IMR-90 (cell line): ENCODE data around the gene TOP2B. TPM values are rescaled to one million over a fixed set of nuclear protein-coding genes. Genes with fewer than 3 reads are reported as not detected.
A peak's percentile ranks its signal among the peaks of the same experiment; 100 is the strongest.

ENCODE experiments used
- ATAC-seq: fragments of 200-7000 bp; cut with Tn5 transposase; 2 replicates; pipeline ENCODE4 v1.9.1; 2020; ENCODE audit warnings: low read depth, mild to moderate bottlenecking, moderate library complexity
- BruUV-seq: library from RNA; stranded (reverse); fragments of 400-500 nt; replicated peaks from 2 replicates; lab custom pipeline; 2021; lab: Mats Ljungman, UMichigan
- CTCF ChIA-PET: fragments of 300-600 bp; formaldehyde crosslinking; extraction: SDS; loops from one replicate; lab custom pipeline; 2021; ENCODE audit warnings: antibody characterized with exemption; lab: Yijun Ruan, JAX
- POLR2A ChIA-PET: fragments of 300-600 bp; sonication (Branson Sonifier 250); formaldehyde crosslinking; loops from one replicate; lab custom pipeline; 2022; ENCODE audit warnings: antibody characterized with exemption; ENCODE audit not compliant: unreplicated experiment; lab: Charles Lee
- DNase-seq: peaks from one replicate; pipeline ENCODE4 v3.0.0; 2013
- H2AFZ ChIP-seq: replicated peaks from 2 replicates; pipeline ENCODE3; 2013; ENCODE audit warnings: low read length, mild to moderate bottlenecking; ENCODE audit not compliant: poor library complexity
- H2AK5ac ChIP-seq: 2 replicates; pipeline ENCODE4 v1.6.1; 2013; ENCODE audit warnings: low read depth, low read length, inconsistent platforms
- H2AK9ac ChIP-seq: replicated peaks from 2 replicates; pipeline ENCODE3; 2013; ENCODE audit warnings: mild to moderate bottlenecking, low read depth, low read length, moderate library complexity; ENCODE audit not compliant: poor library complexity
- H2BK120ac ChIP-seq: 2 replicates; pipeline ENCODE4 v1.6.1; 2013; ENCODE audit warnings: low read depth, low read length, inconsistent platforms
- H2BK15ac ChIP-seq: 3 replicates; pipeline ENCODE4 v1.6.1; 2013; ENCODE audit warnings: low read depth, low read length, inconsistent platforms
- H2BK20ac ChIP-seq: 2 replicates; pipeline ENCODE4 v1.6.1; 2013; ENCODE audit warnings: low read depth, mild to moderate bottlenecking, inconsistent platforms, low read length, moderate library complexity
- H2BK5ac ChIP-seq: 2 replicates; pipeline ENCODE4 v1.6.1; 2013; ENCODE audit warnings: mild to moderate bottlenecking, low read depth, low read length, inconsistent platforms; ENCODE audit not compliant: poor library complexity, severe bottlenecking
- H3K14ac ChIP-seq: replicated peaks from 2 replicates; pipeline ENCODE4 v1.6.1; 2013; ENCODE audit warnings: low read depth, low read length, inconsistent platforms
- H3K18ac ChIP-seq: 2 replicates; pipeline ENCODE4 v1.6.1; 2013; ENCODE audit warnings: low read depth, low read length, control low read depth
- H3K23ac ChIP-seq: 2 replicates; pipeline ENCODE4 v1.6.1; 2013; ENCODE audit warnings: low read depth, low read length, inconsistent platforms
- H3K27ac ChIP-seq: 2 replicates; pipeline ENCODE4 v1.5.1; 2013; ENCODE audit warnings: mild to moderate bottlenecking, control low read depth, low read length; ENCODE audit not compliant: insufficient read depth
- H3K27me3 ChIP-seq: 2 replicates; pipeline ENCODE4 v1.6.1; 2013; ENCODE audit warnings: low read length; ENCODE audit not compliant: control insufficient read depth, insufficient read depth
- H3K36me3 ChIP-seq: 2 replicates; pipeline ENCODE4 v1.6.1; 2013; ENCODE audit warnings: low read length, mixed read lengths; ENCODE audit not compliant: control insufficient read depth, insufficient read depth
- H3K4ac ChIP-seq: 2 replicates; pipeline ENCODE4 v1.6.1; 2013; ENCODE audit warnings: low read depth, low read length, inconsistent platforms
- H3K4me1 ChIP-seq: 2 replicates; pipeline ENCODE4 v1.6.1; 2013; ENCODE audit warnings: low read length, mixed read lengths; ENCODE audit not compliant: control insufficient read depth, insufficient read depth
- H3K4me2 ChIP-seq: 2 replicates; pipeline ENCODE4 v1.6.1; 2013; ENCODE audit warnings: low read depth, mild to moderate bottlenecking, control low read depth, low read length, moderate library complexity
- H3K4me3 ChIP-seq: 2 replicates; pipeline ENCODE4 v1.5.1; 2013; ENCODE audit warnings: low read depth, mild to moderate bottlenecking, control low read depth, low read length, moderate library complexity; ENCODE audit not compliant: insufficient read depth
- H3K56ac ChIP-seq: 2 replicates; pipeline ENCODE4 v1.6.1; 2013; ENCODE audit warnings: low read length, inconsistent platforms; ENCODE audit not compliant: insufficient read depth; ENCODE audit errors: extremely low read depth
- H3K79me1 ChIP-seq, 2 experiments: 2 replicates each; pipeline ENCODE4 v1.6.1; 2013; ENCODE audit warnings: low read length in 2 of 2, inconsistent platforms in 1 of 2, low read depth in 1 of 2
- H3K9ac ChIP-seq: 2 replicates; pipeline ENCODE4 v1.6.1; 2013; ENCODE audit warnings: low read depth, low read length, control low read depth
- H3K9me1 ChIP-seq: 2 replicates; pipeline ENCODE4 v1.6.1; 2013; ENCODE audit warnings: low read length, inconsistent platforms; ENCODE audit not compliant: insufficient read depth
- H3K9me3 ChIP-seq: 2 replicates; pipeline ENCODE4 v1.6.1; 2013; ENCODE audit warnings: low read length; ENCODE audit not compliant: control insufficient read depth, insufficient read depth
- H4K20me1 ChIP-seq: 2 replicates; pipeline ENCODE4 v1.6.1; 2013; ENCODE audit warnings: low read length, inconsistent platforms; ENCODE audit not compliant: insufficient read depth
- H4K5ac ChIP-seq: 2 replicates; pipeline ENCODE4 v1.6.1; 2013; ENCODE audit warnings: mild to moderate bottlenecking, low read depth, low read length, control low read depth
- H4K8ac ChIP-seq, 2 experiments: 2 replicates each; pipeline ENCODE4 v1.6.1; 2013; ENCODE audit warnings: low read depth in 2 of 2, low read length in 2 of 2, control low read depth in 1 of 2, inconsistent platforms in 1 of 2
- H4K91ac ChIP-seq: 2 replicates; pipeline ENCODE4 v1.6.1; 2013; ENCODE audit warnings: low read depth, low read length, inconsistent platforms; ENCODE audit not compliant: insufficient read depth
- CEBPB ChIP-seq: IDR thresholded peaks from 2 replicates; pipeline ENCODE4 v1.6.1; 2012; ENCODE audit warnings: low read depth, low read length, improper control_type of control experiment
- CHD1 ChIP-seq: IDR thresholded peaks from 2 replicates; pipeline ENCODE4 v1.6.1; 2012; ENCODE audit warnings: low read depth, low read length, improper control_type of control experiment
- CTCF ChIP-seq: conservative IDR thresholded peaks from 2 replicates; pipeline ENCODE4 v1.5.1; 2012; ENCODE audit warnings: mild to moderate bottlenecking, low read depth, low read length, improper control_type of control experiment
- MXI1 ChIP-seq: IDR thresholded peaks from 2 replicates; pipeline ENCODE4 v1.6.1; 2012; ENCODE audit warnings: low read depth, mild to moderate bottlenecking, low read length, moderate library complexity, borderline replicate concordance
- NFE2L2 ChIP-seq: fragments of 150-350 bp; IDR thresholded peaks from 2 replicates; pipeline ENCODE4 v1.6.1; 2016; ENCODE audit warnings: low read depth, mild to moderate bottlenecking, low read length
- POLR2A ChIP-seq: IDR thresholded peaks from 2 replicates; pipeline ENCODE4 v1.6.1; 2012; ENCODE audit warnings: mild to moderate bottlenecking, low read depth, low read length
- RAD21 ChIP-seq: IDR thresholded peaks from 2 replicates; pipeline ENCODE4 v1.6.1; 2012; ENCODE audit warnings: low read length, improper control_type of control experiment
- RCOR1 ChIP-seq: IDR thresholded peaks from 2 replicates; pipeline ENCODE4 v1.6.1; 2012; ENCODE audit warnings: mild to moderate bottlenecking, low read length, improper control_type of control experiment; ENCODE audit not compliant: insufficient replicate concordance
- RFX5 ChIP-seq: IDR thresholded peaks from 2 replicates; pipeline ENCODE4 v1.8.0; 2012; ENCODE audit warnings: low read depth, mild to moderate bottlenecking, low read length, moderate library complexity
- USF2 ChIP-seq: fragments of 150-350 bp; IDR thresholded peaks from 2 replicates; pipeline ENCODE4 v1.6.1; 2017; ENCODE audit warnings: mild to moderate bottlenecking, antibody characterized with exemption, low read length, low read depth
- WGBS, 2 experiments: methylation state at CpG; one replicate each; pipeline versions ENCODE4 v1.1.5 to v1.1.7; 2013; ENCODE audit warnings: missing lambda C conversion rate in 2 of 2; ENCODE audit not compliant: insufficient read length in 1 of 2; ENCODE audit errors: extremely low coverage in 2 of 2; 5-methylcytosine and 5-hydroxymethylcytosine counted together
- dilution Hi-C: fragments of 300-500 bp; cut with HindIII; formaldehyde crosslinking; loops from one replicate; pipeline ENCODE4 v1.14.3; 2018; ENCODE audit warnings: low sequenced_read_pairs; ENCODE audit not compliant: unreplicated experiment
- in situ Hi-C: fragments of 300-500 bp; cut with MboI; formaldehyde crosslinking; loops from 3 replicates; pipeline ENCODE4 v1.14.3; 2019; ENCODE audit warnings: low sequenced_read_pairs, inconsistent platforms, mixed read lengths
- intact Hi-C: fragments of 100-400 bp; cut with micrococcal nuclease; formaldehyde crosslinking; loops from 2 replicates; pipeline ENCODE4 v1.10.0; 2022
- polyA plus RNA-seq, 3 experiments: library from polyadenylated mRNA; depleted of rRNA; stranded (reverse); fragments of >200 nt; gene quantifications; 2 replicates each; pipeline ENCODE4 v1.2.3, GENCODE V29; 2012; ENCODE audit warnings: low replicate concordance in 1 of 3
- total RNA-seq: library from RNA; depleted of rRNA; stranded (reverse); fragments of >200 nt; gene quantifications from 2 replicates; pipeline ENCODE4 v1.2.3, GENCODE V29; 2012

TOP2B gene
- total and polyA plus RNA-seq, 2 of the 4 experiments (the other 2 are of a cell fraction) = 45.5 to 53.4 TPM

DNA sequence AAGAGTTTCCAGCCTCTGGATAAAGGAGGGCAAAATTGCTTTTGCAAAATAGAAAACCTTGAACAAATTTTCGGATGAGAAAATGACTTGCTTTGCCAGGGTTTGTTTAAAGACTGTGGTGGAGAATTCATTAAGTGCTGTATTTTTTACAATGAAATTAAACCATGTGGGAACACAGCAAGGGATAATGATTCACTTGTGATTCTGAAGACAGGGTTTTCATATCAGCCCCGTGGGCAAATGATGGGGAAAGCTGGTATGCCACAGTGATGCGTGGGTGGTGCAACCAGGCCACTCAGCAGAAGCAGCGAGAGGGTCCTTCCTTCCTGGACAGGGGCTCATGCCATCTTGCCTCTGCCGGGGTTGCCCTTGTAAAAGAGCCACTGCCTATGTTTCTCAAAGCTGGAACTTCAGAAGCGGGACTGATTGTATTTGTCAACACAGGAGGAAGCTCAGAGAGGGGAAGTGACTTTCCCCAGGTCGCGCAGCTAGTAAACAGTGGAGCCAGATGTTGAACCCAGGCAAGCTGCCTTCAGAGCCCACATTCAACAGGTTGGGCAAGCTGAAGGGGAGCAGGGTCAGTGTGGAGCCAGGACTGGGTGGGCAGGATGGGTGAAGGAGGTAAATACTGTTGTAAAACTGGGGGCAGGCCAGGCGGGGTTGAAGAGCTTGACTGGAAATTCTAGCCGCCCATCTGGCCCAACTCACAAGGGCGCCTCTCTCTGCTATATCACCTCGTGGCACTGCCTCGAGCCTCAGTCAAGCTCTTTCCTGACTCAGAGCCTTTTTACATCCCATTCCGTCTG, 79.1 kb downstream of the TOP2B start:
- no peak overlapping the region for H3K23ac ChIP-seq
- ChIA-PET CTCF (interaction anchor here (0.6 kb wide), 2 partner anchors 8 to 708 kb away, joined by 3 to 4 read pairs; no protein-coding TSS in a partner anchor), POLR2A (no interaction called here)
- in situ Hi-C loops (loop anchor here (10.0 to 25.0 kb wide), 2 partner anchors 621 to 1323 kb away; no protein-coding TSS in a partner anchor), dilution Hi-C loops (no loop called here), intact Hi-C loops (no loop called here)
- H3K14ac ChIP-seq = no peak overlapping the region
- no peak overlapping the region for H4K91ac ChIP-seq
- no peak overlapping the region for H3K4me2 ChIP-seq
- H4K5ac ChIP-seq = no peak overlapping the region
- no peak overlapping the region for H3K18ac ChIP-seq
- H3K4me3 ChIP-seq = no peak overlapping the region
- no peak overlapping the region for H2BK15ac ChIP-seq
- peaks cover 14% of the 10 kb centered on the region for H3K9me1 ChIP-seq
- H2BK120ac ChIP-seq = no peak overlapping the region
- H3K9me3 ChIP-seq = no peaks in the 10 kb centered on the region
- DNase-seq = peak; percentile 17
- no peaks in the 10 kb centered on the region for H3K27me3 ChIP-seq
- no peak overlapping the region for H2AK9ac ChIP-seq
- no peak for ATAC-seq
- no peak overlapping the region for H2BK5ac ChIP-seq
- peaks cover 6% of the 10 kb centered on the region for H3K4me1 ChIP-seq
- no peak overlapping the region for H4K8ac ChIP-seq
- WGBS, 2 experiments = 94% methylated on average over 2 of the region's 14 CpGs; no CpG with 5 or more reads in 1 of the 2 experiments
- H3K56ac ChIP-seq = no peak overlapping the region
- H3K4ac ChIP-seq = no peak overlapping the region
- H2BK20ac ChIP-seq = no peak overlapping the region
- no peak overlapping the region for H3K9ac ChIP-seq
- BruUV-seq = no TSS peak
- no peaks in the 10 kb centered on the region for H3K36me3 ChIP-seq
- H3K27ac ChIP-seq = no peak overlapping the region
- no peak for TF ChIP-seq CEBPB
- no peak for TF ChIP-seq POLR2A
- TF ChIP-seq CTCF = no peak
- TF ChIP-seq CHD1 = no peak
- no peak for TF ChIP-seq USF2
- TF ChIP-seq RFX5 = no peak
- TF ChIP-seq MXI1 = no peak
- TF ChIP-seq NFE2L2 = no peak
- no peak for TF ChIP-seq RAD21
- TF ChIP-seq RCOR1 = no peak
- H3K79me1 ChIP-seq = no peaks in the 10 kb centered on the region
- no peak overlapping the region for H2AFZ ChIP-seq
- H2AK5ac ChIP-seq = no peak overlapping the region
- H4K20me1 ChIP-seq = no peaks in the 10 kb centered on the region
